Measurements from ENCODE around the gene CDK17. TPM values are rescaled to one million over a fixed set of nuclear protein-coding genes. Genes with fewer than 3 reads are reported as not detected.

The CDK17 gene
- total and polyA plus RNA-seq, 2 donors (not counting 1 experiment from before 2014, with no cell fraction given), result 50.0 to 109 TPM

GRCh38 chr12:96261557-96261956 lies 138.7 kb downstream of the CDK17 start:
- TF ChIP-seq CTCF (conservative IDR thresholded peaks at IDR 0.05 in 1 of 2, IDR thresholded peaks at IDR 0.05 in 1 of 2; ENCODE audit: low read depth in 1 of 2, low read length in 2 of 2) (no peak), EZH2 (IDR thresholded peaks at IDR 0.05; ENCODE audit: low read length, missing control alignments) (no peak)
- Histone ChIP-seq H3K9me3 (ENCODE audit: control insufficient read depth, insufficient read depth, low read depth, low read length) (no peaks in the 10 kb centered on the region), H3K79me2 (ENCODE audit: control insufficient read depth, insufficient read depth, low read length) (peaks cover 30% of the 10 kb centered on the region), H2AFZ (ENCODE audit: low read length) (no peak overlapping the region), H3K4me1 (ENCODE audit: control insufficient read depth, extremely low read depth, insufficient read depth, low read length) (peaks cover 15% of the 10 kb centered on the region), H3K4me3 (replicated peaks in 1 of 4; ENCODE audit: control extremely low read depth in 1 of 4, insufficient read depth in 1 of 4, low read depth in 3 of 4, low read length in 4 of 4) (no peak overlapping the region), H3K9ac (ENCODE audit: insufficient read depth, low read length) (no peak overlapping the region), H3K36me3 (ENCODE audit: control insufficient read depth, insufficient read depth, low read length) (peaks cover 7% of the 10 kb centered on the region), H3K4me2 (ENCODE audit: extremely low read depth, insufficient read depth, low read length) (no peak overlapping the region), H3K27ac (ENCODE audit: insufficient read depth, low read length) (no peak overlapping the region), H3K27me3 (ENCODE audit: control insufficient read depth, insufficient read depth, low read length) (no peaks in the 10 kb centered on the region), H4K20me1 (ENCODE audit: control insufficient read depth, extremely low read depth, insufficient read depth, low read length) (no peaks in the 10 kb centered on the region)
- no peak for DNase-seq (ENCODE audit: low read depth in 2 of 2)

GRCh38 chr12:96260644-96261043 lies 139.6 kb downstream of the CDK17 start:
- Histone ChIP-seq H3K4me1 (ENCODE audit: control insufficient read depth, extremely low read depth, insufficient read depth, low read length) (peaks cover 15% of the 10 kb centered on the region), H2AFZ (ENCODE audit: low read length) (no peak overlapping the region), H3K79me2 (ENCODE audit: control insufficient read depth, insufficient read depth, low read length) (peaks cover 39% of the 10 kb centered on the region), H4K20me1 (ENCODE audit: control insufficient read depth, extremely low read depth, insufficient read depth, low read length) (no peaks in the 10 kb centered on the region), H3K4me3 (replicated peaks in 1 of 4; ENCODE audit: control extremely low read depth in 1 of 4, insufficient read depth in 1 of 4, low read depth in 3 of 4, low read length in 4 of 4) (no peak overlapping the region), H3K9me3 (ENCODE audit: control insufficient read depth, insufficient read depth, low read depth, low read length) (no peaks in the 10 kb centered on the region), H3K36me3 (ENCODE audit: control insufficient read depth, insufficient read depth, low read length) (peaks cover 7% of the 10 kb centered on the region), H3K9ac (ENCODE audit: insufficient read depth, low read length) (no peak overlapping the region), H3K27me3 (ENCODE audit: control insufficient read depth, insufficient read depth, low read length) (no peaks in the 10 kb centered on the region), H3K27ac (ENCODE audit: insufficient read depth, low read length) (no peak overlapping the region), H3K4me2 (ENCODE audit: extremely low read depth, insufficient read depth, low read length) (no peak overlapping the region)
- no peak for DNase-seq (ENCODE audit: low read depth in 2 of 2)
- TF ChIP-seq EZH2 (IDR thresholded peaks at IDR 0.05; ENCODE audit: low read length, missing control alignments) (no peak), CTCF (conservative IDR thresholded peaks at IDR 0.05 in 1 of 2, IDR thresholded peaks at IDR 0.05 in 1 of 2; ENCODE audit: low read depth in 1 of 2, low read length in 2 of 2) (no peak)

GRCh38 chr12:96260231-96260630 lies 140.0 kb downstream of the CDK17 start:
- H3K36me3 ChIP-seq (ENCODE audit: control insufficient read depth, insufficient read depth, low read length), result peaks cover 7% of the 10 kb centered on the region
- no peak overlapping the region for H3K4me3 ChIP-seq (replicated peaks in 1 of 4; ENCODE audit: control extremely low read depth in 1 of 4, insufficient read depth in 1 of 4, low read depth in 3 of 4, low read length in 4 of 4)
- peak in 1 of 2 donors; percentile 38 for DNase-seq (ENCODE audit: low read depth in 2 of 2)
- peaks cover 17% of the 10 kb centered on the region for H3K4me1 ChIP-seq (ENCODE audit: control insufficient read depth, extremely low read depth, insufficient read depth, low read length)
- no peak for TF ChIP-seq EZH2 (IDR thresholded peaks at IDR 0.05; ENCODE audit: low read length, missing control alignments)
- TF ChIP-seq CTCF (conservative IDR thresholded peaks at IDR 0.05 in 1 of 2, IDR thresholded peaks at IDR 0.05 in 1 of 2; ENCODE audit: low read depth in 1 of 2, low read length in 2 of 2), result no peak
- H3K4me2 ChIP-seq (ENCODE audit: extremely low read depth, insufficient read depth, low read length), result no peak overlapping the region
- H3K9ac ChIP-seq (ENCODE audit: insufficient read depth, low read length), result no peak overlapping the region
- H4K20me1 ChIP-seq (ENCODE audit: control insufficient read depth, extremely low read depth, insufficient read depth, low read length), result no peaks in the 10 kb centered on the region
- no peaks in the 10 kb centered on the region for H3K27me3 ChIP-seq (ENCODE audit: control insufficient read depth, insufficient read depth, low read length)
- peaks cover 43% of the 10 kb centered on the region for H3K79me2 ChIP-seq (ENCODE audit: control insufficient read depth, insufficient read depth, low read length)
- H3K27ac ChIP-seq (ENCODE audit: insufficient read depth, low read length), result no peak overlapping the region
- H2AFZ ChIP-seq (ENCODE audit: low read length), result no peak overlapping the region
- H3K9me3 ChIP-seq (ENCODE audit: control insufficient read depth, insufficient read depth, low read depth, low read length), result no peaks in the 10 kb centered on the region

Data from fibroblast of lung (primary cell).